Cardiac fibroblast (primary cell): ENCODE measurements around the gene ELMO3.

ENCODE experiments used
- DNase-seq, 2 donors: peaks; one replicate each; pipeline versions ENCODE4 v3.0.0 to v3.0.0-alpha.2; 2010; ENCODE audit warnings: low read depth in 2 of 2
- H3K4me3 ChIP-seq, 2 donors: replicated peaks in 1 of 2; 1 replicate in 1 of 2; 2 replicates in 1 of 2; pipeline ENCODE4 v1.5.1; 2011; ENCODE audit warnings: low read depth in 2 of 2, low read length in 2 of 2, mild to moderate bottlenecking in 2 of 2, moderate library complexity in 1 of 2
- CTCF ChIP-seq: IDR thresholded peaks from one replicate; pipeline ENCODE4 v1.5.1; 2011; ENCODE audit warnings: low read depth, mild to moderate bottlenecking, low read length, inconsistent platforms

Gene ELMO3

GRCh38 chr16:67211674-67212073 lies 12.7 kb downstream of the ELMO3 start:
- DNase-seq = no peak
- no peak for TF ChIP-seq CTCF
- H3K4me3 ChIP-seq = no peak overlapping the region

GRCh38 chr16:67212766-67213165 lies 13.8 kb downstream of the ELMO3 start:
- H3K4me3 ChIP-seq = no peak overlapping the region
- no peak for DNase-seq
- no peak for TF ChIP-seq CTCF

GRCh38 chr16:67213197-67214019 lies 14.5 kb downstream of the ELMO3 start:
- DNase-seq = no peak
- no peak for TF ChIP-seq CTCF
- no peak overlapping the region for H3K4me3 ChIP-seq

DNA sequence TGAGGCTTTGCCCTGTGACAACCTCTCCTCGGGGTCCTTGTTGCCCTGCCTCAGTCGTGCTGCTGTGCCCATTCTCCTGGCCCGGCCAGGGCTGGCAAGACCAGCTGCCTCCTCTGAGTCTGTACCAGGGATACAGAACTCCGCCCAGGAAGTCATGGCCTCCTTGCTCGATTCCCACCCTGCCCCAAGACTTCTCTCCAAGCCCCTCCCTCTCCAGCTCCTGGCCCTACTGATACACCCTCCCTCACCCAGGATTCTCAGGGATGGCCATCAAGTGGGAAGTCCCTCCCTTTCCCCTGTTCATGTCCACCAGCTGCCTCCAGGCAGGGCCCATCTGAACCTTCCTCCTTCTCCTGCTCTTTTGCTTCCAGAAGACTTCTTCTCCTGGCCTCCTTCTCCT lies 16.8 kb downstream of the ELMO3 start:
- TF ChIP-seq CTCF = no peak
- H3K4me3 ChIP-seq = no peak overlapping the region
- DNase-seq = no peak

DNA sequence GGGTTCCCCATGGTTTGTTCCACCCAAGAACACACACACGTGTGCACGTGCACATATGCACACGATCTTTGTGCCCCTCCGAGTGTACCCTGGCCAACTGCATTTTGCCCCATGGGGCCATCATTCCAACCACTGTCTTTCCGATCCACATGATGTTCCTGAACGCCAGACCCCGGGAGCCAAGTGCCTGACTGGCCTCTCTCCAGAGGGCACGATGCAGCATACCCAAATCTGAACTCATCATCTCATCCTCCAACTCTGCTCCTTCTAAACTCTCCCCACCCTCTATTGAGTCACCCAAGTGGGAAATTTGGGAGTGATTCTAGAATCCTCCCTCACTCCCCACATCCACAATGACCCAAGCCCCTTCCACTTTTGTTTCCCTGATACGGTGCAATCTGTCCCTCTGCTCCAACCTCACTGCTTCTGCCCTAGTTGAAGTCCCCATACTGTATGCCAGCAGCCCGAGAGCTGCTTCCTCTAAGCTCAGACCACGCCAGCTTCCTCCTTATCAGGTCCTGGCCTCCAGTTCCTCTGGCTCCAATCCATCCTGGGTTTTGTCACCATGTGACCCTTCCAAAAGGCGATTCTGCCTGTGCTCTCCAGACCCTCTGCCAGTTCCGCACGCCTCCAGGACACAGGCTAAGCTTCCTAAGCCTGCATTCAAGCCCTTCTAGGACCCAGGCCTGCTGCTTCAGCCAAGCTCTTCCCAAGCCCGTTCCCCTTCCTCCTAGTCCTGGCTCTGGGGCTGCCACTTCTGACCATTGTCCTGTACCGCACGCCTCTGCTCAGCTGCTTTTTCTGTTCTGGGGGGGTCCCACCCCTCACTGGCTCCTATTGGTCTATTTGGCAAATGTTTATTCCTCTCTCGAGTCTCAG lies 17.9 kb downstream of the ELMO3 start:
- TF ChIP-seq CTCF = no peak
- peak in 1 of 2 donors; percentile 41 for DNase-seq

DNA sequence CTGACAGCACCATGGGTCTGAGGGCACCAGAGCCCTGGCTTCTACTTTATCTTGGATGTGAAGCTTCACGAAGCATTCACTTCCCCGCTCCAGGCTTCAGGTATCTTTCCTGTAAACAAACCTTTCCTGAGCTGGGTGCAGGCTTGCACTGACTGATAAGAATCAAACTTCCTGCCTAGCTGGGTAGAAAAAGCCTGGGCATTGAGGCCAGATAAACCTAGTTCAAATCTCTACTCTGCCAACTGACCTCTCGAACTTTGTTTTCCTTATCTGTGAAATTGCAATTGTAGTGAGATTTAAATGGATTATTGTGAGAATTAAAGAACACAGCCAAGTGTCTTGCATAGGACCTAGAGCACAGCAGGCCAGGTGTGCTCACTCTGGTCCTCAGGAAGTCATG lies 25.1 kb downstream of the ELMO3 start:
- no peak overlapping the region for H3K4me3 ChIP-seq
- no peak for DNase-seq
- TF ChIP-seq CTCF = no peak

More for the DNA sequence above, 17.9 kb downstream of the ELMO3 start:
- no peak overlapping the region for H3K4me3 ChIP-seq
